PFSK-1 (cell line): ENCODE results near the gene MRPS25.

Experiments
- FOXP2 ChIP-seq: optimal IDR thresholded peaks from 2 replicates; pipeline ENCODE3; 2011; ENCODE audit warnings: borderline replicate concordance, control low read depth, inconsistent platforms; ENCODE audit not compliant: insufficient read depth; ENCODE audit errors: extremely low read length, extremely low read depth
- POLR2AphosphoS5 ChIP-seq: IDR thresholded peaks from 2 replicates; pipeline ENCODE4 v1.6.1; 2012; ENCODE audit warnings: low read depth, mild to moderate bottlenecking, control low read depth, low read length, moderate library complexity
- REST ChIP-seq, 2 experiments: IDR thresholded peaks; 2 replicates each; pipeline versions ENCODE4 v1.6.1 to v1.8.0; 2011 to 2012; ENCODE audit warnings: low read depth in 2 of 2, low read length in 2 of 2, control low read depth in 1 of 2, inconsistent platforms in 1 of 2, mild to moderate bottlenecking in 1 of 2, moderate library complexity in 1 of 2; ENCODE audit not compliant: insufficient read depth in 1 of 2
- SIN3A ChIP-seq: IDR thresholded peaks from 2 replicates; pipeline ENCODE4 v1.6.1; 2012; ENCODE audit warnings: mild to moderate bottlenecking, low read length, moderate library complexity, borderline replicate concordance; ENCODE audit not compliant: insufficient read depth
- TAF1 ChIP-seq: IDR thresholded peaks from 2 replicates; pipeline ENCODE4 v1.6.1; 2012; ENCODE audit warnings: low read length, control low read depth, borderline replicate concordance; ENCODE audit not compliant: insufficient read depth

MRPS25 gene

DNA sequence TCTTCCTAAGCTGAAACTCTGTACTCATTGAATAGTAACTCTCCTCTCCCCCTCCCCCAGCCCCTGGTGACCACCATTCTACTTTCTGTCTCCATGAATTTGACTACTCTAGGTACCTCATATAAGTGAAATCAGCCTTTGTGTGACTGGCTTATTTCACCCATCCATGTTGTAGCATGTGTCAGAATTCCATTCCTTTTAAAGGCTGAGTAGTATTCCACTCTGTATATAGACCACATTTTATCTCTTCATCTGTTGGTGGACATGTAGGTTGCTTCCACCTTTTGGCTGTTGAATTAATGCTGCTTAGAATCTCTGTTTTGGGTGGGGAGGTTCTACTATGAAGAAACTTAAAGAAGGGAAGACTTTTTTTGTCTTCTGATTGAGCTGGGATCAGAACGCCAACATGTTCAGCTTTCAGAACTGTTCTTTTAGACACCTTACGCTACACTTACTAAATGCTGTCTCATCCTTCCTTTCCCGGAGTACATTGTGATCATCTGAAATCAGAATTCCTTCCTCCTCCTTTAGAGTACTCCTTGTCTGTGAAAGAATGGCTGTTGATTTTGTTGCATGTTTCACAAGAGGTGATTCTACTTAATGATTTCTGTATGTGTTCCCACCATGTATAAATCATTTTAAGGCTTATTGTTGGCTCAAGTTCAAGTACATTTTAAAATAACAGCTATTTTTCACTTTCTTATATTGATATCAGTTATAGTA is 50.3 kb downstream of the MRPS25 start:
- TF ChIP-seq POLR2AphosphoS5 (no peak), FOXP2 (no peak), TAF1 (no peak), SIN3A (no peak), REST (IDR thresholded peaks at IDR 0.05; ENCODE audit: insufficient read depth in 1 of 2, low read depth in 2 of 2, low read length in 2 of 2) (no peak)

- TF ChIP-seq FOXP2 (no peak), SIN3A (no peak), POLR2AphosphoS5 (no peak), TAF1 (no peak), REST (IDR thresholded peaks at IDR 0.05; ENCODE audit: insufficient read depth in 1 of 2, low read depth in 2 of 2, low read length in 2 of 2) (no peak)
These were observed 53.9 kb downstream of the MRPS25 start for GRCh38 chr3:15011174-15011573.

GRCh38 chr3:15010664-15011063 is 54.5 kb downstream of the MRPS25 start:
- TF ChIP-seq TAF1 (no peak), REST (IDR thresholded peaks at IDR 0.05; ENCODE audit: insufficient read depth in 1 of 2, low read depth in 2 of 2, low read length in 2 of 2) (no peak), SIN3A (no peak)

GRCh38 chr3:15009167-15009566 is 55.9 kb downstream of the MRPS25 start:
- TF ChIP-seq FOXP2 (no peak), REST (IDR thresholded peaks at IDR 0.05; ENCODE audit: insufficient read depth in 1 of 2, low read depth in 2 of 2, low read length in 2 of 2) (no peak), TAF1 (no peak), POLR2AphosphoS5 (no peak), SIN3A (no peak)

DNA sequence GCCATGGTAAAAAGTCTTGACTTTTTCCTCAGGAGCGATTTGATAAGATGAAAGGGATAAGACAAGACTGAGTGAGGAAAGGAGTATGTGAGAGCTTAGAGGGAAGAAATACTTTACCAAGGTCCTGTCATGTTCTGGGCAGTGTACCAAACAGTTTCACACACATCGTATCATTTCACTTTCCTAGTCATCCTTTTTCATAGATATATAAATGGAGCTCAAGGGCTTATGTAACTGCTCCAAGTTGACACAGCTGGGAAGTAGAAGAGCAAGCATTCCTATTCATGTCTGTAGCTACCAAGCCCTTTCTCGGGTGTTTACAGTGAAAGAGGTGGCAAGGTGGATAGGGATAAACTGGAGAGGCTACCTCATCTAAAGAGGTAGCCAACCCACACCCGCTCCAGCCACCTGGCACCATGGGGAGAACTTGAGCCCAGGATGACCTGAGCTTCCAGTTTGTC is 57.4 kb downstream of the MRPS25 start:
- no peak for TF ChIP-seq TAF1
- no peak for TF ChIP-seq FOXP2
- no peak for TF ChIP-seq SIN3A
- no peak for TF ChIP-seq REST (IDR thresholded peaks at IDR 0.05; ENCODE audit: insufficient read depth in 1 of 2, low read depth in 2 of 2, low read length in 2 of 2)
- TF ChIP-seq POLR2AphosphoS5 = no peak
